SK-N-SH (cell line): Measurements from ENCODE around the gene PLOD2. TPM values are rescaled to one million over a fixed set of nuclear protein-coding genes. Genes with fewer than 3 reads are reported as not detected.

Experiments
- CTCF ChIA-PET: fragments of 300-600, 350-600 bp; formaldehyde crosslinking; extraction: SDS; loops from one replicate; lab custom pipeline; 2021; lab: Yijun Ruan, JAX
- POLR2A ChIA-PET: fragments of 350-600 bp; sonication (Branson Sonifier 250); formaldehyde crosslinking; extraction: SDS; loops from one replicate; lab custom pipeline; 2020; ENCODE audit warnings: antibody characterized with exemption, inconsistent platforms; lab: Yijun Ruan, JAX
- DNase-seq: peaks from one replicate; pipeline ENCODE4 v3.0.0; 2012
- H2AFZ ChIP-seq: fragments of 200-600 bp; sonication (generic); 2 replicates; pipeline ENCODE4 v1.8.1; 2016; ENCODE audit warnings: antibody characterized with exemption, mild to moderate bottlenecking, low read depth
- H3F3A ChIP-seq: fragments of 200-600 bp; sonication (generic); replicated peaks from 2 replicates; pipeline ENCODE3; 2016; ENCODE audit warnings: antibody characterized with exemption, mild to moderate bottlenecking; ENCODE audit not compliant: insufficient read depth
- H3K27ac ChIP-seq, 2 experiments: fragments of 200-500 bp in 1 of 2; fragments of 200-600 bp in 1 of 2; sonication (Bioruptor generic) in 1 of 2; sonication (generic), shearing (Covaris generic) in 1 of 2; 2 replicates each; pipeline versions ENCODE4 v1.5.1 to v1.6.1; 2014 to 2016; ENCODE audit warnings: low read depth in 2 of 2, inconsistent platforms in 1 of 2, low read length in 1 of 2, mild to moderate bottlenecking in 1 of 2, mixed read lengths in 1 of 2
- H3K27me3 ChIP-seq: fragments of 200-600 bp; sonication (generic), shearing (Covaris generic); 2 replicates; pipeline ENCODE4 v1.6.1; 2016; ENCODE audit warnings: mixed run types; ENCODE audit not compliant: insufficient read depth
- H3K36me3 ChIP-seq, 2 experiments: fragments of 200-500 bp in 1 of 2; fragments of 200-600 bp in 1 of 2; sonication (Bioruptor generic) in 1 of 2; sonication (generic) in 1 of 2; replicated peaks in 1 of 2; 2 replicates each; pipeline versions ENCODE3 to v1.5.1; 2014 to 2016; ENCODE audit warnings: low read length in 1 of 2, mild to moderate bottlenecking in 1 of 2; ENCODE audit not compliant: insufficient read depth in 2 of 2, control insufficient read depth in 1 of 2
- H3K4me1 ChIP-seq, 2 experiments: fragments of 200-500 bp in 1 of 2; fragments of 200-600 bp in 1 of 2; sonication (Bioruptor generic) in 1 of 2; sonication (generic), shearing (Covaris generic) in 1 of 2; 2 replicates each; pipeline versions ENCODE4 v1.5.1 to v1.6.1; 2014 to 2016; ENCODE audit warnings: low read depth in 1 of 2, low read length in 1 of 2, mixed run types in 1 of 2; ENCODE audit not compliant: insufficient read depth in 2 of 2, control insufficient read depth in 1 of 2
- H3K4me2 ChIP-seq: fragments of 200-600 bp; sonication (generic), shearing (Covaris generic); 2 replicates; pipeline ENCODE4 v1.6.1; 2017; ENCODE audit warnings: mixed run types
- H3K4me3 ChIP-seq, 2 experiments: fragments of 200-500 bp in 1 of 2; fragments of 200-600 bp in 1 of 2; sonication (Bioruptor generic) in 1 of 2; sonication (generic), shearing (Covaris generic) in 1 of 2; 2 replicates each; pipeline versions ENCODE4 v1.5.1 to v1.8.1; 2014 to 2016; ENCODE audit warnings: low read depth in 2 of 2, inconsistent platforms in 1 of 2, low read length in 1 of 2, mild to moderate bottlenecking in 1 of 2, mixed read lengths in 1 of 2, moderate library complexity in 1 of 2
- H3K79me2 ChIP-seq: fragments of 200-600 bp; sonication (generic); 2 replicates; pipeline ENCODE4 v1.8.1; 2017; ENCODE audit warnings: mild to moderate bottlenecking; ENCODE audit not compliant: insufficient read depth
- H3K9ac ChIP-seq: fragments of 200-600 bp; sonication (generic); 2 replicates; pipeline ENCODE4 v1.6.1; 2017; ENCODE audit warnings: mixed run types
- H3K9me2 ChIP-seq: fragments of 200-600 bp; sonication (generic); 2 replicates; pipeline ENCODE4 v1.6.1; 2017; ENCODE audit warnings: mixed run types
- H3K9me3 ChIP-seq: fragments of 200-600 bp; sonication (generic); 2 replicates; pipeline ENCODE4 v1.6.1; 2017; ENCODE audit warnings: mixed run types, mild to moderate bottlenecking, moderate library complexity
- H4K20me1 ChIP-seq: fragments of 200-600 bp; sonication (generic); 2 replicates; pipeline ENCODE4 v1.6.1; 2017; ENCODE audit warnings: mild to moderate bottlenecking, mixed run types; ENCODE audit not compliant: insufficient read depth
- CHD2 ChIP-seq: fragments of 150-350 bp; IDR thresholded peaks from 2 replicates; pipeline ENCODE4 v1.6.1; 2018; ENCODE audit warnings: low read length; ENCODE audit not compliant: partially characterized antibody
- EP300 ChIP-seq, 2 experiments: IDR thresholded peaks; 2 replicates each; pipeline versions ENCODE4 v1.4.0 to v1.6.1; 2012; ENCODE audit warnings: borderline replicate concordance in 1 of 2, low read depth in 1 of 2, low read length in 1 of 2
- FOSL2 ChIP-seq: IDR thresholded peaks from 2 replicates; pipeline ENCODE4 v1.4.0; 2012; ENCODE audit warnings: low read depth, mild to moderate bottlenecking, moderate library complexity, borderline replicate concordance
- FOXJ3 ChIP-seq: sonication (generic); formaldehyde crosslinking; IDR thresholded peaks from 2 replicates; pipeline ENCODE4 v1.5.1; 2020; ENCODE audit warnings: mild to moderate bottlenecking, missing genetic modification reagents
- FOXM1 ChIP-seq: IDR thresholded peaks from 2 replicates; pipeline ENCODE4 v1.4.0; 2012; ENCODE audit warnings: low read depth, mild to moderate bottlenecking
- GATA2 ChIP-seq: sonication (generic); formaldehyde crosslinking; IDR thresholded peaks from 2 replicates; pipeline ENCODE4 v1.5.0; 2020; ENCODE audit warnings: mild to moderate bottlenecking, missing genetic modification reagents
- JUND ChIP-seq: IDR thresholded peaks from 2 replicates; pipeline ENCODE4 v1.4.0; 2012
- NRF1 ChIP-seq: IDR thresholded peaks from 2 replicates; pipeline ENCODE4 v1.6.1; 2012; ENCODE audit warnings: low read depth, mild to moderate bottlenecking, low read length
- RCOR1 ChIP-seq: fragments of 150-350 bp; IDR thresholded peaks from 2 replicates; pipeline ENCODE4 v1.6.1; 2017; ENCODE audit warnings: antibody characterized with exemption, low read length
- RXRA ChIP-seq: IDR thresholded peaks from 2 replicates; pipeline ENCODE4 v1.4.0; 2012; ENCODE audit warnings: low read depth, mild to moderate bottlenecking, borderline replicate concordance
- SMC3 ChIP-seq: IDR thresholded peaks from 2 replicates; pipeline ENCODE4 v1.6.1; 2012; ENCODE audit warnings: low read depth, low read length, improper control_type of control experiment
- TCF12 ChIP-seq: IDR thresholded peaks from 2 replicates; pipeline ENCODE4 v1.4.0; 2012
- TEAD4 ChIP-seq: IDR thresholded peaks from 2 replicates; pipeline ENCODE4 v1.4.0; 2012; ENCODE audit warnings: mild to moderate bottlenecking, borderline replicate concordance; ENCODE audit not compliant: insufficient read depth
- YY1 ChIP-seq: IDR thresholded peaks from 2 replicates; pipeline ENCODE4 v1.4.0; 2012; ENCODE audit warnings: low read depth, mild to moderate bottlenecking
- WGBS: methylation state at CpG from one replicate; pipeline ENCODE4 v1.1.6; 2017; ENCODE audit warnings: low lambda C conversion rate; 5-methylcytosine and 5-hydroxymethylcytosine counted together
- polyA plus RNA-seq, 3 experiments: library from polyadenylated mRNA; depleted of rRNA; stranded (reverse); fragments of >200 nt; gene quantifications; 2 replicates each; pipeline ENCODE4 v1.2.3, GENCODE V29; 2012
- TF ChIP-seq, protein P1 (sequence below): IDR thresholded peaks from 2 replicates; pipeline ENCODE4 v1.4.0; 2012; ENCODE audit warnings: low read depth, borderline replicate concordance

Gene PLOD2
- polyA plus RNA-seq, 1 of the 3 experiments (the other 2 are of a cell fraction): 0.58 TPM

DNA sequence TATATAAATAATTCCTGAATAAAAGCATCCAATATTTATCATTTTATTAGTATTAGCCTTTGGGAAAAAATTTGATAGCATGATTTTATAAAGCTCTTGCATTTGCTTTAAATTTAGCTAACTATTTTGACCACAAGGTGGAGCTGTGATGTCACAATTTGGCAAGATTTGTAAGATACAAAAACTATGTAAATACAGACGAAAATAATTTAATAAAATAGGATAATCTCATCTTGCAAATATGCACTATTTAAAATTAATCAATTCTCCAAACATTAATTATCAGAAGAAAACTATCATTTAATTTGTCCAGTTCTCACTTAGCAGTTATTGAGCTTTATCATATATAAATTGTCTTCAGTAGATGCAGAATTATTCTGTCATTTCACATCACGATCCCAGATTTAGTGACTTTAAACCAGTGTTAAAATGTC, 95.4 kb downstream of the PLOD2 start (continued):
- no peak for TF ChIP-seq CHD2

DNA sequence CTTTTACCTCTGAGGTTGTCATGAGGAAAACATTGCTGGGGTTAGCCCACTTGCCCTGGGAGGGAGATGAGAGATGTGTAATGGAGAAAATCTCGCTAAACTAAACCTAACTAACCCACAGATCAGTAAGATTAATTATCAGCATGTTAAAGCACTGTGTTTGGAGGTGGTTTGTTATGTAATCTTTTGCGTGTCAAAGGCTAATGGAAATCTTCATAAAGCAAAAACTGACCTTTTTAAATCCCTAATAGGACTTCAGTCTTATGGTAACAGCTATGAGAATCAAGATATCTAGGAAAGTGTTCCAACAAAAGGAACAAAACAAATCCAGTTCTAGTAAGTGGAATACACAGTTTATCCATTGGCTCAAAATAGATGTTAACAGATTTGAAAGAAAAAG, 102.7 kb downstream of the PLOD2 start:
- Histone ChIP-seq H3K4me2 (no peak overlapping the region), H3K79me2 (no peaks in the 10 kb centered on the region), H2AFZ (no peak overlapping the region), H3K9ac (no peak overlapping the region), H3K36me3 (no peaks in the 10 kb centered on the region), H3K9me2 (no peaks in the 10 kb centered on the region), H3K27me3 (no peaks in the 10 kb centered on the region), H3K4me1 (no peaks in the 10 kb centered on the region), H3K4me3 (no peak overlapping the region), H4K20me1 (no peaks in the 10 kb centered on the region), H3F3A (no peaks in the 10 kb centered on the region), H3K9me3 (no peaks in the 10 kb centered on the region), H3K27ac (no peak overlapping the region)
- CTCF ChIA-PET: no interaction called here
- no peak for DNase-seq
- WGBS: 14% methylated on average over 2 of the region's 2 CpGs
- no peak for TF ChIP-seq FOSL2
- no peak for TF ChIP-seq FOXM1
- TF ChIP-seq, protein P1, sequence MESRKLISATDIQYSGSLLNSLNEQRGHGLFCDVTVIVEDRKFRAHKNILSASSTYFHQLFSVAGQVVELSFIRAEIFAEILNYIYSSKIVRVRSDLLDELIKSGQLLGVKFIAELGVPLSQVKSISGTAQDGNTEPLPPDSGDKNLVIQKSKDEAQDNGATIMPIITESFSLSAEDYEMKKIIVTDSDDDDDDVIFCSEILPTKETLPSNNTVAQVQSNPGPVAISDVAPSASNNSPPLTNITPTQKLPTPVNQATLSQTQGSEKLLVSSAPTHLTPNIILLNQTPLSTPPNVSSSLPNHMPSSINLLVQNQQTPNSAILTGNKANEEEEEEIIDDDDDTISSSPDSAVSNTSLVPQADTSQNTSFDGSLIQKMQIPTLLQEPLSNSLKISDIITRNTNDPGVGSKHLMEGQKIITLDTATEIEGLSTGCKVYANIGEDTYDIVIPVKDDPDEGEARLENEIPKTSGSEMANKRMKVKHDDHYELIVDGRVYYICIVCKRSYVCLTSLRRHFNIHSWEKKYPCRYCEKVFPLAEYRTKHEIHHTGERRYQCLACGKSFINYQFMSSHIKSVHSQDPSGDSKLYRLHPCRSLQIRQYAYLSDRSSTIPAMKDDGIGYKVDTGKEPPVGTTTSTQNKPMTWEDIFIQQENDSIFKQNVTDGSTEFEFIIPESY: no peak
- POLR2A ChIA-PET: no interaction called here

DNA sequence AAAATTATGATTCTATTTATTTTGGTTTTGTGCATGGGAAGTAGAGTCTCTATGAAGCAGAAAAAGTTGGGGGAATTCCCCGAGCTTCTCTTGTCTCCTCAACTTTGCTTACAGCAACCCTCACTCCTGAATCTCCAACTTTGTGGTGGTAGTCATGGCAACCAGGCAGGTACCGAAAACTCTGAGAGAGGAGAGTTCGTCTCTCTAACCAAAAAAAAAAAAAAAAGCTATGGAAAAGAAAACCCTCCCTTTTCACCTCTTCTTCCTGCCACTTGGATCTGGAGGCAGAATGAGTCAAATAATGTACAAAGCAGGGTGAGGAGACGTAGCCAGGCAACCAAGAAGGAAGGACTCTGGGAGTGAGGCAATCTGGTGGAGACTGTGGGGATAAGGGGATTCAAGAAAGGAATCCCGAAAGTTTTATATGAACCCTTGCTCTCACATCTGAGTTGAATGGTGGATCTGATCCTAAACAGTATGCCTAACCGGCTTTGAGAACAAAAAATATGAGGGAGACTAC, 108.1 kb downstream of the PLOD2 start:
- H3F3A ChIP-seq: no peaks in the 10 kb centered on the region
- no peaks in the 10 kb centered on the region for H3K9me3 ChIP-seq
- no peaks in the 10 kb centered on the region for H3K4me1 ChIP-seq
- ChIA-PET POLR2A (no interaction called here), CTCF (interaction anchor here (4.2 kb wide), 1 partner anchor 12 kb away, joined by 27 read pairs; no protein-coding TSS in a partner anchor)
- H3K79me2 ChIP-seq: no peaks in the 10 kb centered on the region
- H2AFZ ChIP-seq: no peak overlapping the region
- no peaks in the 10 kb centered on the region for H3K27me3 ChIP-seq
- 17% methylated on average over 6 of the region's 6 CpGs for WGBS
- H3K9me2 ChIP-seq: no peaks in the 10 kb centered on the region
- DNase-seq: no peak
- no peak overlapping the region for H3K9ac ChIP-seq
- H3K27ac ChIP-seq: no peak overlapping the region
- no peaks in the 10 kb centered on the region for H3K36me3 ChIP-seq
- H3K4me3 ChIP-seq: no peak overlapping the region
- H3K4me2 ChIP-seq: no peak overlapping the region
- TF ChIP-seq RXRA: no peak
- TF ChIP-seq YY1: no peak
- no peaks in the 10 kb centered on the region for H4K20me1 ChIP-seq

DNA sequence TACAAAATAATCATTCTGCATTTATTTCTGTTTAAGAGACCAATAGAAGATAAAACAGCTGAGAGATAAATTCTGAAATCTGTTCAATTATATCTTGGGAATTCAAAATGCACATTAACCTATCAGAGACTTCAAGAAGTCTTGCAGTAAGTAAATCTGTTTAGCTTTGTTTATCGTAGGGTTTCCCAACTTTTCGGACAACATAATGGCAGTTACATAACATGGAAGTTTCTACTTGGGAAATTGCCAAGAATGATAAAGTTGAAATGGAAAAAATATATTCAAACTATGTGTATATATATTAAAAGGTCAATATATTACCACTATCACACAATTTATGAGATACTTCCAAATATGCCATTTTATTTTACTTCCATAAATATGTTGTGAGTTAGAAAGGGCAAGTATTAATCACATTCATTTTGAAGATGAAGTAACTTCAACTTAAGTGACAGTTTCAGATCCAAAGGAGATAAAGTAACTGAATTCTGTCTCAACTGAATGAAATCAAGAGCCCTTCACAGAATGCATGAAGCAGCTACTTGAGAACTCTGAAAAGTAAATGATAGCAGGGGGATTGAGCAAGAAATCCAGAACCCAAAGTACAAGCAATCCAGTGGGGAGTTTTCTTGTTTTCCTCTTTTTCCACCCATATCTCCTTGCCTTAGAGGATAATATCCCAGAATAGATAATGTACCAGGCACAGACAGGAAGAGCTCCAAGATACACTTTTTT, 108.8 kb downstream of the PLOD2 start:
- no peaks in the 10 kb centered on the region for H3K27me3 ChIP-seq
- no peak for DNase-seq
- CTCF ChIA-PET: interaction anchor here (1.0 to 4.2 kb wide), 2 partner anchors 13 kb away, joined by 6 to 27 read pairs; no protein-coding TSS in a partner anchor
- H3K4me1 ChIP-seq: no peaks in the 10 kb centered on the region
- no peaks in the 10 kb centered on the region for H3K79me2 ChIP-seq
- no peaks in the 10 kb centered on the region for H3K9me3 ChIP-seq
- no peak overlapping the region for H3K27ac ChIP-seq
- 17% methylated on average over 2 of the region's 2 CpGs for WGBS
- H4K20me1 ChIP-seq: no peaks in the 10 kb centered on the region
- no peaks in the 10 kb centered on the region for H3F3A ChIP-seq
- H3K9ac ChIP-seq: no peak overlapping the region
- POLR2A ChIA-PET: no interaction called here
- no peak overlapping the region for H3K4me2 ChIP-seq
- H3K9me2 ChIP-seq: no peaks in the 10 kb centered on the region
- H2AFZ ChIP-seq: no peak overlapping the region
- no peak overlapping the region for H3K4me3 ChIP-seq
- H3K36me3 ChIP-seq: no peaks in the 10 kb centered on the region
- no peak for TF ChIP-seq TEAD4
- no peak for TF ChIP-seq SMC3
- TF ChIP-seq NRF1: no peak
- no peak for TF ChIP-seq TCF12
- no peak for TF ChIP-seq GATA2
- TF ChIP-seq RCOR1: no peak
- no peak for TF ChIP-seq FOSL2
- TF ChIP-seq CHD2: no peak
- TF ChIP-seq EP300 (IDR thresholded peaks at IDR 0.05; ENCODE audit: borderline replicate concordance in 1 of 2, low read depth in 1 of 2, low read length in 1 of 2): no peak
- TF ChIP-seq JUND: no peak
- TF ChIP-seq FOXJ3 (CRISPR knock-in tag): no peak
